Measurements from ENCODE around the gene BNIPL. TPM values are rescaled to one million over a fixed set of nuclear protein-coding genes. Genes with fewer than 3 reads are reported as not detected.

BNIPL gene
- total RNA-seq, 2 experiments from 2014 or later, result 0.54 to 1.4 TPM

DNA sequence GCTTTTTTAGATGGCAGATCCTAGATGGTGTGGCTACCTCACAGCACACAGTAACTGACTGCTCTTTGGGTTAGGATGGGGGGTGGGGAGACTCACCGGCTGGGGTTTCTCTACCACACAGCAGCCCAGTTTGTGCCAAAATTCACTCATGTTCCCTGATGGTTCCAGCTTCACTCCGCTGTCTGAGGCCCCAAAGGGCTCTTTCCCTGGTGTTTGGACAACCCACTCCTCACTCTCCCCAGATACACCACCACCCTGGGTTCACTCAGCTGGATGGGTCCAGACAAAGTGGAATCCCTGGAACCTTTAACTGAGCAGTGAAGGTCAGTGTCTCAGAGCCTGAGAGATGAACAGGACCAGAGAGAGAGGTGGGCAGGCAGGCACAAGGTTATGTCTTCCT, 19.2 kb downstream of the BNIPL start:
- Mint-ChIP-seq H3K27ac (peak overlapping the region; percentile 95), H3K4me1 (ENCODE audit: low read depth) (peaks cover 52% of the 10 kb centered on the region), H3K27me3 (no peaks in the 10 kb centered on the region), H3K9me3 (no peaks in the 10 kb centered on the region), H3K4me3 (peak overlapping the region; percentile 96), H3K36me3 (ENCODE audit: low read depth) (peaks cover 76% of the 10 kb centered on the region)
- no peak for ATAC-seq
- TF ChIP-seq, protein P1, sequence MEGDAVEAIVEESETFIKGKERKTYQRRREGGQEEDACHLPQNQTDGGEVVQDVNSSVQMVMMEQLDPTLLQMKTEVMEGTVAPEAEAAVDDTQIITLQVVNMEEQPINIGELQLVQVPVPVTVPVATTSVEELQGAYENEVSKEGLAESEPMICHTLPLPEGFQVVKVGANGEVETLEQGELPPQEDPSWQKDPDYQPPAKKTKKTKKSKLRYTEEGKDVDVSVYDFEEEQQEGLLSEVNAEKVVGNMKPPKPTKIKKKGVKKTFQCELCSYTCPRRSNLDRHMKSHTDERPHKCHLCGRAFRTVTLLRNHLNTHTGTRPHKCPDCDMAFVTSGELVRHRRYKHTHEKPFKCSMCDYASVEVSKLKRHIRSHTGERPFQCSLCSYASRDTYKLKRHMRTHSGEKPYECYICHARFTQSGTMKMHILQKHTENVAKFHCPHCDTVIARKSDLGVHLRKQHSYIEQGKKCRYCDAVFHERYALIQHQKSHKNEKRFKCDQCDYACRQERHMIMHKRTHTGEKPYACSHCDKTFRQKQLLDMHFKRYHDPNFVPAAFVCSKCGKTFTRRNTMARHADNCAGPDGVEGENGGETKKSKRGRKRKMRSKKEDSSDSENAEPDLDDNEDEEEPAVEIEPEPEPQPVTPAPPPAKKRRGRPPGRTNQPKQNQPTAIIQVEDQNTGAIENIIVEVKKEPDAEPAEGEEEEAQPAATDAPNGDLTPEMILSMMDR (IDR thresholded peaks at IDR 0.05), result no peak
- ChIA-PET CTCF (interaction anchor here (0.9 to 6.5 kb wide), 3 partner anchors 16 to 75 kb away, joined by 3 to 40 read pairs (median 4); partner anchors contain the start of gene GABPB2), POLR2A (interaction anchor here (0.9 to 5.5 kb wide), 3 partner anchors 9 to 76 kb away, joined by 3 to 40 read pairs (median 3); partner anchors contain the start of gene GABPB2)
- intact Hi-C loops (cut with micrococcal nuclease), result loop anchor here (5.0 kb wide), 1 partner anchor 33 kb away; no protein-coding TSS in a partner anchor
- DNase-seq, result no peak

DNA sequence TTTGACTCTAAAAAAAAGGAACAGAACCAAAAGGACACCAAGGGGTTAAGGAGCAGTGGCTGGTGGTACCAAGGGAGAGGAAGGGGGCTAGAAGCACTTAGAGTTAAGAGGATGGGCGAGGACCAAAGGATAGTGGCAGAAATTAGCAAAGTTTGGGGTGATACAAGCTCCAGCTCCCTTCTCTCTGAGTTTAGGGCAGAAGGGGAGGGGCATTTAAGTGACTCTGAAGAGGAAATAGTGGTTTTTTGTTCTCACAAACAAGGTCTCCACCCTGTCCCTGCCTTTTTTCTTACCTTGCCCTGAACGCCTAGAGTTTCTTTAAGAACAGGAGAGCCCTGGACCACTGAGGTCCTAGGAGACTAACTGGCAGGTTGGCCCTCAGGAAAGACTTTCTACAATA, 19.8 kb downstream of the BNIPL start:
- CTCF ChIA-PET, result interaction anchor here (0.9 to 6.5 kb wide), 3 partner anchors 15 to 76 kb away, joined by 3 to 40 read pairs (median 4); partner anchors contain the start of gene GABPB2
- no peaks in the 10 kb centered on the region for H3K27me3 Mint-ChIP-seq
- peak; percentile 10 for ATAC-seq
- intact Hi-C loops (cut with micrococcal nuclease), result loop anchor here (5.0 kb wide), 1 partner anchor 34 kb away; no protein-coding TSS in a partner anchor
- no peaks in the 10 kb centered on the region for H3K9me3 Mint-ChIP-seq
- peak overlapping the region; percentile 96 for H3K4me3 Mint-ChIP-seq
- TF ChIP-seq, protein P1 (IDR thresholded peaks at IDR 0.05), result no peak
- peaks cover 73% of the 10 kb centered on the region for H3K36me3 Mint-ChIP-seq (ENCODE audit: low read depth)
- H3K27ac Mint-ChIP-seq, result peak overlapping the region; percentile 95
- DNase-seq, result no peak
- POLR2A ChIA-PET, result interaction anchor here (1.8 to 5.5 kb wide), 2 partner anchors 15 to 41 kb away, joined by 4 to 40 read pairs; partner anchors contain the start of gene GABPB2
- H3K4me1 Mint-ChIP-seq (ENCODE audit: low read depth), result peaks cover 56% of the 10 kb centered on the region

DNA sequence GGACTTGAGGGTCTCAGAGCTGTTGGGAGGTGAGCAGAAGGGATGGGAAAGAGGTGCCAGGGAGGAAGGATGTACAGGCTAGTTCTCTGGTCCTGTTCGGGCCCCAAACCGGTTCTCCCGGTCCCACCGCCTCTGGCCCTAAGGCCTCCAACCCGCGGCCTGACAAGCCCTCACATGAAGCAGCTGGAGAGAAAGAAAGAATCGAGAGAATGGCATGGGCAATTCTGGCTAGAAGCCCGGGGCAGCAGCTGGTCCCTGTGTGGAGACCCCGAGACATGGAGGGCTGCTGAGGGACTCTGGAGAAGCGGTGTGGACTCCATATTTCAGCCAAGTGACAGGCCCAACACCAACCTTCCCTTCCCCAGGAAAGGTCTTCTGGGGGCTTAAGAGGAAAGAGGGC, 22.3 kb downstream of the BNIPL start:
- TF ChIP-seq, protein P1 (IDR thresholded peaks at IDR 0.05), result no peak
- Mint-ChIP-seq H3K4me3 (peak overlapping the region; percentile 96), H3K9me3 (no peaks in the 10 kb centered on the region), H3K27ac (peak overlapping the region; percentile 95), H3K36me3 (ENCODE audit: low read depth) (peaks cover 51% of the 10 kb centered on the region), H3K27me3 (no peaks in the 10 kb centered on the region), H3K4me1 (ENCODE audit: low read depth) (peaks cover 59% of the 10 kb centered on the region)
- ChIA-PET CTCF (interaction anchor here (0.6 to 6.5 kb wide), 10 partner anchors 8 to 90 kb away, joined by 3 to 40 read pairs (median 7); partner anchors contain the start of genes C1orf56 and GABPB2), POLR2A (interaction anchor here (0.8 to 5.5 kb wide), 9 partner anchors 9 to 98 kb away, joined by 3 to 40 read pairs (median 6); partner anchors contain the start of genes C1orf56, GABPB2 and TNFAIP8L2)
- ATAC-seq, result no peak
- intact Hi-C loops (cut with micrococcal nuclease), result loop anchor here (5.0 kb wide), 1 partner anchor 36 kb away; no protein-coding TSS in a partner anchor
- peak; percentile 39 for DNase-seq

DNA sequence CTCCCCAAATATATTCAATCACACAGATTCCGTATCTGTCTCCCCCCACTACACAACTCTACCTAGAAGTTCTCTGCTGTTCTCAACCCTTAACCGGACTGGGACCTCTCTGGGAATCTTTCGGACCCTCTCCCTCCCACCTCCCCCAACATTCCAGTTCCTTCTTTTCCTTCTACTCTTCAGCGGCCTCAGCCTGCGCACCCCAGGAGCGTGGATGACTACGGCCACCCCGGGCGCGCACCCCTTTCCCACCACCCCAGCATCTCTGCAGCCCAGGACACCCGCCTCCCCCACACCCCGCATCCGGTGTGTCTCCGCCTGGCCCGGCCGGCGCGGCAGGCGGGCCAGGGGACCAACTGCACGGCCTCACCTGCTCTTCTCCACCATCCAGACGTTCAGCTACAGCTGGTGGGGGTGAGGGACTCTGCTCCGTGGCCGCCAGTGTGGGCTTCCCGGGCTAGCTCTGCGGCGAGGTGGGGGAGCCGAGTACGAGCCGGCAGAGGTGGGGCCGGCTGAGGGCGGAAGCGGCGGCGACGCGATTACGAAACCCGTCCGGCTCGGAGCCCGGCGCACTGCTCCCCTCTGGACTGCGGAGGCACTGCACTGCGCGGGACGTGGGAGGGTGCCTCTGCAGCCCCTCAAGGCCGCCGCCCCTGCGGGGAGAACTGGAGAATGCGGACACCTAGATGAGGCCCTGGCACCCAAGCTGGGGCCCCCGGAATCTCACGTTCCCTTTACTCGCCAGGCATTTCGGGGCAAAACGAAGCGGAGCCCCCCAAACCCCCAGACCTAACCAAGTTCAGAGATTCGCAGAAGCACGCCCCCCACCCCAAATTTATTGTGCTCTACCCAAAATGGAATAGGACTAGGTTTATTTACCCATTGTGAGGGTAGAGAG, 23.0 kb downstream of the BNIPL start, which contains the start of gene CDC42SE1:
CDC42SE1 (minus strand) TSS at position 514 of the 898 bp plus-strand sequence. CDS start 3,892 bp downstream, outside the sequence.
- Mint-ChIP-seq H3K4me3 (peak within 1 kb of the TSS; percentile 96), H3K36me3 (ENCODE audit: low read depth) (peaks cover 45% of the 10 kb centered on the region), H3K27me3 (no peaks in the 10 kb centered on the region), H3K4me1 (ENCODE audit: low read depth) (peaks cover 56% of the 10 kb centered on the region), H3K9me3 (no peaks in the 10 kb centered on the region), H3K27ac (peak within 1 kb of the TSS; percentile 95)
- ChIA-PET POLR2A (interaction anchor here (0.7 to 5.5 kb wide), 11 partner anchors 9 to 100 kb away, joined by 3 to 40 read pairs (median 5); partner anchors contain the start of genes C1orf56, GABPB2 and TNFAIP8L2), CTCF (interaction anchor here (0.6 to 6.5 kb wide), 11 partner anchors 8 to 98 kb away, joined by 3 to 40 read pairs (median 9); partner anchors contain the start of genes C1orf56, GABPB2 and TNFAIP8L2)
- DNase-seq (peak; percentile 92), ATAC-seq (peak; percentile 80)
- TF ChIP-seq, protein P1 (IDR thresholded peaks at IDR 0.05), result peak; percentile 86
- intact Hi-C loops (cut with micrococcal nuclease), result loop anchor here (5.0 kb wide), 1 partner anchor 37 kb away; no protein-coding TSS in a partner anchor

All from activated CD8-positive, alpha-beta T cell treated with anti-CD3 and anti-CD28 coated beads for 36 hours (primary cell).